Kidney (tissue), 14 donors: Measurements from ENCODE around the gene RIN3. TPM values are rescaled to one million over a fixed set of nuclear protein-coding genes. Genes with fewer than 3 reads are reported as not detected.

Source experiments
- DNase-seq, 5 donors: peaks; one replicate each; pipeline ENCODE4 v3.0.0-alpha.2; 2013 to 2020
- FAIRE-seq: peaks from 2 replicates; lab custom pipeline; 2012; peaks lifted over from hg19 to GRCh38; lab: Jason Lieb, UNC
- H3K27ac ChIP-seq, 2 donors: one replicate each; pipeline ENCODE4 v1.7.0; 2013; ENCODE audit warnings: low read depth in 2 of 2, low read length in 2 of 2, inconsistent platforms in 1 of 2
- H3K27me3 ChIP-seq: one replicate; pipeline ENCODE4 v1.7.1; 2013; ENCODE audit warnings: low read length, inconsistent platforms; ENCODE audit not compliant: control insufficient read depth, insufficient read depth
- H3K36me3 ChIP-seq, 3 donors: one replicate each; pipeline versions ENCODE4 v1.7.0 to v1.7.1; 2013; ENCODE audit warnings: low read length in 3 of 3, control low read depth in 1 of 3, inconsistent platforms in 1 of 3; ENCODE audit not compliant: insufficient read depth in 3 of 3, control insufficient read depth in 2 of 3
- H3K4me1 ChIP-seq, 3 donors: one replicate each; pipeline versions ENCODE4 v1.7.0 to v1.7.1; 2013; ENCODE audit warnings: low read length in 3 of 3, inconsistent platforms in 1 of 3, low read depth in 1 of 3; ENCODE audit not compliant: control insufficient read depth in 2 of 3, insufficient read depth in 2 of 3
- H3K4me3 ChIP-seq, 3 donors: one replicate each; pipeline versions ENCODE4 v1.7.0 to v1.8.1; 2013; ENCODE audit warnings: low read length in 3 of 3, control low read depth in 1 of 3, inconsistent platforms in 1 of 3
- H3K9ac ChIP-seq, 3 donors: one replicate each; pipeline versions ENCODE4 v1.7.0 to v1.7.1; 2013; ENCODE audit warnings: low read length in 3 of 3, control low read depth in 1 of 3, inconsistent platforms in 1 of 3
- H3K9me3 ChIP-seq, 3 donors: one replicate each; pipeline versions ENCODE4 v1.7.0 to v1.7.1; 2013; ENCODE audit warnings: low read length in 3 of 3, control low read depth in 1 of 3, inconsistent platforms in 1 of 3; ENCODE audit not compliant: control insufficient read depth in 2 of 3, insufficient read depth in 1 of 3
- intact Hi-C: fragments of 100-400 bp; cut with DNase I; formaldehyde crosslinking; loops from one replicate; pipeline ENCODE4 v1.11.1; 2022
- polyA plus RNA-seq: library from polyadenylated mRNA; stranded (reverse); fragments of 350-450 nt; fragmentation: Illumina TruSeq; extraction: RNeasy Lipid Tissue Mini Kit (QIAGEN cat#74804); gene quantifications from one replicate; pipeline ENCODE4 v1.2.3, GENCODE V29; 2014; ENCODE audit warnings: low read depth, low replicate concordance; ENCODE audit not compliant: insufficient read depth
- total RNA-seq: library from RNA; stranded (reverse); fragmentation: NEBNext Ultra II Directional; extraction: Animal tissue kit (Norgen Biotek cat#: 25700); gene quantifications from one replicate; pipeline ENCODE4 v1.2.1, GENCODE V29; 2021
- TF ChIP-seq, protein P1 (sequence below): IDR thresholded peaks from 3 replicates; pipeline ENCODE4 v1.5.1; 2012; ENCODE audit warnings: mild to moderate bottlenecking, moderate library complexity, borderline replicate concordance; ENCODE audit not compliant: insufficient read depth; ENCODE audit errors: extremely low read depth
- donor health status: control.
- donor health status: control.
- donor health status: control.
- donor health status: control.
- donor health status: control.
- donor health status: DM: yes; HTN: yes; CAD: no.
- donor health status: Normal renal cell carcinoma (clear cell type).

RIN3 gene
- total and polyA plus RNA-seq, 2 donors from 2014 or later = 7.1 to 30.4 TPM

DNA sequence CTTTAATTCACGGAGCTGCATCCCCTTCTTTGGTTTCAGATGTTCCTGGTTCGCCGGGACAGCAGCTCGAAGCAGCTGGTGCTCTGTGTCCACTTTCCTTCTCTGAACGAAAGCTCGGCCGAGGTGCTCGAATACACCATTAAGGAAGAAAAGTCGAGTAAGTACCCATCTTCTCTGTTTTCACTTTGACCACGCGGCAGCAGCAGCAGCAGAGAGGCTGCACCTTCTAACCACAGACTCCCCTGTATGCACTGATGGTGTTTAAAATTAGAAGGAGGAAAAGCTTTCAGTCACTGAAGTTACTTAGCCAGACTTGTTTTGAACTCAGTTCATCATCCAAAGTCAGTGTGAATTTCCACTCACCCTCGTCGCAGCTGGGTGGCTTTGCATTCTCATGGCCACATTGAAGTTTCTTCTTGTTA, 63.8 kb downstream of the RIN3 start:
- Histone ChIP-seq H3K4me3 (no peak overlapping the region), H3K36me3 (peaks cover 0 to 2% (median 0%) of the 10 kb centered on the region in 3 donors), H3K9ac (no peak overlapping the region), H3K4me1 (no peaks in the 10 kb centered on the region), H3K9me3 (no peaks in the 10 kb centered on the region), H3K27me3 (no peaks in the 10 kb centered on the region), H3K27ac (no peak overlapping the region)
- FAIRE-seq = no peak
- TF ChIP-seq, protein P1, sequence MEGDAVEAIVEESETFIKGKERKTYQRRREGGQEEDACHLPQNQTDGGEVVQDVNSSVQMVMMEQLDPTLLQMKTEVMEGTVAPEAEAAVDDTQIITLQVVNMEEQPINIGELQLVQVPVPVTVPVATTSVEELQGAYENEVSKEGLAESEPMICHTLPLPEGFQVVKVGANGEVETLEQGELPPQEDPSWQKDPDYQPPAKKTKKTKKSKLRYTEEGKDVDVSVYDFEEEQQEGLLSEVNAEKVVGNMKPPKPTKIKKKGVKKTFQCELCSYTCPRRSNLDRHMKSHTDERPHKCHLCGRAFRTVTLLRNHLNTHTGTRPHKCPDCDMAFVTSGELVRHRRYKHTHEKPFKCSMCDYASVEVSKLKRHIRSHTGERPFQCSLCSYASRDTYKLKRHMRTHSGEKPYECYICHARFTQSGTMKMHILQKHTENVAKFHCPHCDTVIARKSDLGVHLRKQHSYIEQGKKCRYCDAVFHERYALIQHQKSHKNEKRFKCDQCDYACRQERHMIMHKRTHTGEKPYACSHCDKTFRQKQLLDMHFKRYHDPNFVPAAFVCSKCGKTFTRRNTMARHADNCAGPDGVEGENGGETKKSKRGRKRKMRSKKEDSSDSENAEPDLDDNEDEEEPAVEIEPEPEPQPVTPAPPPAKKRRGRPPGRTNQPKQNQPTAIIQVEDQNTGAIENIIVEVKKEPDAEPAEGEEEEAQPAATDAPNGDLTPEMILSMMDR = no peak
- intact Hi-C loops = no loop called here
- no peak for DNase-seq

DNA sequence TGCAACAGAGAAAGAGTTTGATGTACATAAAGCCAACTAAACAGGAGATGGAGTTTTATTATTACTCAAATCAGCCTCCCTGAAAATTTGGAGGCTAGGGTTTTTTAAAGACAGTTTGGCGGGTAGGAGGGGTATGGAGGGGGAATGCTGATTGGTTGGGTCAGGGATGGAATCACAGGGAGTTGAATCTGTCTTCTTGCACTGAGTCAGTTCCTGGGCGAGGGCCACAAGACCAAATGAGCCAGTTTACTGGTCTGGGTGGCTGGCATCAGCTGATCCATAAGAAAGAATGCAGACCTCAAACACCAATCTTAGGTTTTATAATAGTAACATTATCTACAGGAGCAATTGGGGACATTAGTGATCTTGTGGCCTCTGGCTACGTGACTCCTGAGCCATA, 64.9 kb downstream of the RIN3 start:
- no peaks in the 10 kb centered on the region for H3K27me3 ChIP-seq
- FAIRE-seq = no peak
- no peak overlapping the region for H3K27ac ChIP-seq

DNA sequence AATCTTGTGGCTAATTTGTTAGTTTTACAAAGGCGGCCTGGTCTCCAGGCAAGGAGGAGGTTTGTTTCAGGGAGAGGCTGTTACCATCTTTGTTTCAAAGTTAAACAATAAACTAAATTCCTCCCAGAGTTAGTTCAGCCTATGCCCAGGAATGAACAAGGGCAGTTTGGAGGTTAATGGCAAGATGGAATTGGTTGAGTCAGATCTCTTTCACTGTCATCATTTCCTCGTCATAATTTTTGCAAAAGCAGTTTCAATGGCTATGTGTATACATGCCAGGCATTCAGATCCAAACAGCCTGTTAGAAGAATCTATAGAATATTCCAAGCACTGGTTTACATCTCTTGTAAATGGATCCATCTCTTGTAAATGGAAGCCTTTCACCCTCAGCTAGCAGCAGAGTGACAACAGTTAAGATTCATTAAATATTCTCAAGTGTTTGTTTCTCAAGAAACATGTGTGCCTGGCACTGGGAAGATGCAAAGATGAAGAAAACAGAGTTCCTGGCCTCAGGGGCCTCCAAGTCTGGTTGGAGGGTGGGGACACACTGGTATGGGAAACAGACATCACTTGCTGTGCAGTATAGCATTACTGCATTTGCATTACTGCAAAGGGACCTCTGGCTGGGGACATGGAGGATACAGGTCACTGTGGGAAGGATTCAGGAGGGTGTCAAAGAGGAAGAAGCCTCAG, 65.8 kb downstream of the RIN3 start:
- intact Hi-C loops = no loop called here
- no peak for FAIRE-seq
- no peak overlapping the region for H3K4me3 ChIP-seq
- no peak overlapping the region for H3K27ac ChIP-seq
- H3K27me3 ChIP-seq = no peaks in the 10 kb centered on the region
- H3K4me1 ChIP-seq = no peaks in the 10 kb centered on the region
- TF ChIP-seq, protein P1 = no peak
- DNase-seq = no peak
- H3K9me3 ChIP-seq = no peaks in the 10 kb centered on the region
- no peak overlapping the region for H3K9ac ChIP-seq
- H3K36me3 ChIP-seq = peaks cover 0 to 2% (median 0%) of the 10 kb centered on the region in 3 donors

More for the DNA sequence above, 64.9 kb downstream of the RIN3 start:
- TF ChIP-seq, protein P1 = no peak
- no peak for DNase-seq
- intact Hi-C loops = no loop called here
- H3K9me3 ChIP-seq = no peaks in the 10 kb centered on the region
- H3K4me3 ChIP-seq = no peak overlapping the region
- no peaks in the 10 kb centered on the region for H3K4me1 ChIP-seq
- no peak overlapping the region for H3K9ac ChIP-seq
- peaks cover 0 to 2% (median 0%) of the 10 kb centered on the region in 3 donors for H3K36me3 ChIP-seq
